Tongue (tissue), 2 donors: ENCODE measurements around the gene TLN1. TPM values are rescaled to one million over a fixed set of nuclear protein-coding genes. Genes with fewer than 3 reads are reported as not detected.

Experiments used
- DNase-seq: peaks from one replicate; pipeline ENCODE4 v3.0.0-alpha.2; 2015
- total RNA-seq: library from RNA; depleted of rRNA; stranded (reverse); fragments of >200 nt; gene quantifications from one replicate; pipeline ENCODE4 v1.2.3, GENCODE V29; 2014

The TLN1 gene
- total RNA-seq, 1 donor from 2014 or later = 210 TPM

GRCh38 chr9:35755071-35755470, 23.1 kb upstream of the TLN1 start:
- DNase-seq = no peak

- no peak for DNase-seq
Observed at GRCh38 chr9:35754264-35754663, 22.3 kb upstream of the TLN1 start, which contains the start of gene MSMP. Gene MSMP (minus strand): TSS chr9:35754276. CDS start chr9:35754129, 147 bp downstream.

GRCh38 chr9:35753466-35753865, 21.5 kb upstream of the TLN1 start:
- no peak for DNase-seq

GRCh38 chr9:35750256-35750531, 18.2 kb upstream of the TLN1 start:
- no peak for DNase-seq

- no peak for DNase-seq
Observed at GRCh38 chr9:35749515-35750255, 17.7 kb upstream of the TLN1 start.

GRCh38 chr9:35748858-35749514, 17.0 kb upstream of the TLN1 start, which contains the start of the genes GBA2 and RGP1:
Gene GBA2 (minus strand): TSS chr9:35749228. CDS start chr9:35748704, 524 bp downstream.
Gene RGP1 (plus strand): TSS chr9:35749287. CDS start chr9:35749756, 469 bp downstream.
- peak; percentile 81 for DNase-seq

- DNase-seq = no peak
Observed at GRCh38 chr9:35748242-35748857, 16.4 kb upstream of the TLN1 start.

- DNase-seq = no peak
Observed at GRCh38 chr9:35746583-35746982, 14.6 kb upstream of the TLN1 start.

GRCh38 chr9:35745569-35745968, 13.6 kb upstream of the TLN1 start:
- no peak for DNase-seq

- no peak for DNase-seq
Observed at GRCh38 chr9:35743880-35744518, 12.0 kb upstream of the TLN1 start.

- DNase-seq = no peak
Observed at GRCh38 chr9:35743452-35743851, 11.5 kb upstream of the TLN1 start.

GRCh38 chr9:35741740-35742139, 9.7 kb upstream of the TLN1 start:
- no peak for DNase-seq

- DNase-seq = no peak
Observed at GRCh38 chr9:35740243-35740642, 8.2 kb upstream of the TLN1 start.

- no peak for DNase-seq
Observed at GRCh38 chr9:35738924-35739323, 6.9 kb upstream of the TLN1 start.

- DNase-seq = no peak
Observed at GRCh38 chr9:35738186-35738585, 6.2 kb upstream of the TLN1 start.

GRCh38 chr9:35737143-35737542, 5.1 kb upstream of the TLN1 start:
- DNase-seq = no peak

GRCh38 chr9:35736201-35736633, 4.2 kb upstream of the TLN1 start:
- peak; percentile 78 for DNase-seq

GRCh38 chr9:35734096-35734495, 2.1 kb upstream of the TLN1 start:
- no peak for DNase-seq

- peak; percentile 60 for DNase-seq
Observed at GRCh38 chr9:35732800-35733541, 976 bp upstream of the TLN1 start.

- DNase-seq = no peak
Observed at GRCh38 chr9:35731415-35732184, 395 bp downstream of the TLN1 start.

GRCh38 chr9:35730486-35730854, 1.5 kb downstream of the TLN1 start:
- DNase-seq = no peak
